Central memory CD8-positive, alpha-beta T cell (primary cell): Measurements from ENCODE around the gene CCDC184.
"Not testable (repeated sequence)": the region's sequence is repeated elsewhere in the genome, so short reads cannot be mapped to it uniquely, and the experiment has no call there.

ENCODE experiments used
- ATAC-seq: fragments of 150-1000 bp; cut with Tn5 transposase; replicated peaks from 2 replicates; pipeline ENCODE4 v1.10.0; 2022; ENCODE audit warnings: mild to moderate bottlenecking, moderate FRiP score, moderate number of reproducible peaks; ENCODE audit not compliant: poor library complexity, severe bottlenecking; ENCODE audit errors: extremely low read depth
- DNase-seq, 2 donors: peaks; one replicate each; pipeline ENCODE4 v3.0.0; 2021; ENCODE audit warnings: low spot score in 2 of 2
- H3K27ac Mint-ChIP-seq: one replicate; pipeline ENCODE4 v1.8.0; 2022; ENCODE audit warnings: low read depth, mild to moderate bottlenecking, moderate library complexity, mixed read lengths
- H3K27me3 Mint-ChIP-seq: one replicate; pipeline ENCODE4 v1.8.0; 2022; ENCODE audit warnings: mixed read lengths
- H3K36me3 Mint-ChIP-seq: one replicate; pipeline ENCODE4 v1.8.0; 2022; ENCODE audit warnings: mild to moderate bottlenecking, moderate library complexity, mixed read lengths; ENCODE audit not compliant: insufficient read depth
- H3K4me1 Mint-ChIP-seq: one replicate; pipeline ENCODE4 v1.8.0; 2022; ENCODE audit warnings: mixed read lengths
- H3K4me3 Mint-ChIP-seq: one replicate; pipeline ENCODE4 v1.8.0; 2022; ENCODE audit warnings: mild to moderate bottlenecking, moderate library complexity, mixed read lengths
- H3K9me3 Mint-ChIP-seq: one replicate; pipeline ENCODE4 v1.8.0; 2022; ENCODE audit warnings: mixed read lengths

Gene CCDC184

DNA sequence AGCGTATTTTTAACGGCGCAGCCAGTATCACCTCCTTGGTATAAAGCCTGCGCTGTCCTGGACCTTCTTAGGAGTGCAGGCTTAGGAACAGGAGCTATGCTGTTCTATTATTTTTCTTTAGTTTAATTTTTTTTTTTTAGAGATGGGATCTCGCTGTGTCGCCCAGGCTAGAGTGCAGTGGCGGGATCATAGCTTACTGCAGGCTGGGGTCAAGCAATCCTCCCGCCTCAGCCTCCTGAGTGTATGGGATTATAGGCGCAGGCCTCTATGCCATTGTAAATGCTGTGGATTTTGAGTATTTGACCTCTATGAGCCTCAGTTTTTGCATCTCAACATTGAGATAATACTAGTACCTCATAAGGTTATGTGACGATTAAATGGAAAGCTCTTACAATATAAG, 15.5 kb downstream of the CCDC184 start:
- H3K27ac Mint-ChIP-seq, result peak overlapping the region; percentile 99
- H3K36me3 Mint-ChIP-seq, result peaks cover 9% of the 10 kb centered on the region
- H3K9me3 Mint-ChIP-seq, result peaks cover 23% of the 10 kb centered on the region
- H3K27me3 Mint-ChIP-seq, result peaks cover 12% of the 10 kb centered on the region
- H3K4me3 Mint-ChIP-seq, result peak overlapping the region; percentile 83
- ATAC-seq, result no peak
- H3K4me1 Mint-ChIP-seq, result peaks cover 48% of the 10 kb centered on the region
- DNase-seq, result no peak

DNA sequence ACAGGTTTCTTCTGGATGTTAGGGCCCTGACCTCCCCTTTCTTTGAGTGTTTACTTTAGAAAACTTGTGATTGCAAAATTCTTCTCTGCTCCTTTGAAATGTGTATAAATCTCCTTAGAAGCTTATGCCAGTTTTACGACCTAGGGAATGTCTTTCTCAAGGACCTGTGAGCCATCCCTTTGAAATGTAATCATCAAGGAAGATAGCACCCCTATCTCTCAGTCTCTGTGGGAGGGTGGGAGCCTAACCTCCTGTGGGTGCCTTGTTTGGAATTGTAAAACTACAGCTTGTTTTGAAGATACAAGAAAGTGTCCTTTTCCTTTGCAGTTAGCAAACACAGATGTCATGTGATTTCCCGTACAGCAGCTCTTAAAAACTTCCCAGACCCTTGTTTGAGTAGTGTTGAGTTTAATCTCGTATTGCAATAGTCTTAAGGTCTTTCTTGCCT, 16.4 kb downstream of the CCDC184 start:
- H3K4me1 Mint-ChIP-seq, result peaks cover 48% of the 10 kb centered on the region
- ATAC-seq (no peak), DNase-seq (no peak)
- peaks cover 4% of the 10 kb centered on the region for H3K27me3 Mint-ChIP-seq
- H3K4me3 Mint-ChIP-seq, result peak overlapping the region; percentile 83
- peaks cover 23% of the 10 kb centered on the region for H3K9me3 Mint-ChIP-seq
- peak overlapping the region; percentile 99 for H3K27ac Mint-ChIP-seq
- peaks cover 9% of the 10 kb centered on the region for H3K36me3 Mint-ChIP-seq

DNA sequence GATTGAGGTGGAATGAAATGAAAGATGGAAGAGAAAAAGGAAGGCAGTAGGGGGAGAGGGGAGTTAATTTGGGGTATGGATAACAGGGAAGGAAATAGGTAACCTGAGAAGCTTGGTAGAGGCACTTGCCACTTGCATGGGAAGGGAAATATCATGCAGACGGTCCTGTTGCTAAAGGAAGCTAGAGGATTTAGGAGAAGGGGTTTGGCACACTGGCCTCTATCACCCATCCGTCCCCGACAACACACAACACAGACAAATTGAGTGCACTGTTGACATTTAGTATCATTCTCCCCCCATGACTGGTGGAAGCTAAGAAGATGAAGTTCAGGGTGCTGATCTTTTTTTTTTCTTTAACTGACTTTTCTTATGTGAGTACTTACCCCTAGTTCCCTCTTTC, 17.6 kb downstream of the CCDC184 start:
- peak overlapping the region; percentile 6 for H3K4me3 Mint-ChIP-seq
- ATAC-seq (no peak), DNase-seq (no peak)
- no peak overlapping the region for H3K27ac Mint-ChIP-seq
- H3K4me1 Mint-ChIP-seq, result peaks cover 48% of the 10 kb centered on the region
- no peaks in the 10 kb centered on the region for H3K27me3 Mint-ChIP-seq
- peaks cover 23% of the 10 kb centered on the region for H3K9me3 Mint-ChIP-seq
- H3K36me3 Mint-ChIP-seq, result peaks cover 8% of the 10 kb centered on the region

DNA sequence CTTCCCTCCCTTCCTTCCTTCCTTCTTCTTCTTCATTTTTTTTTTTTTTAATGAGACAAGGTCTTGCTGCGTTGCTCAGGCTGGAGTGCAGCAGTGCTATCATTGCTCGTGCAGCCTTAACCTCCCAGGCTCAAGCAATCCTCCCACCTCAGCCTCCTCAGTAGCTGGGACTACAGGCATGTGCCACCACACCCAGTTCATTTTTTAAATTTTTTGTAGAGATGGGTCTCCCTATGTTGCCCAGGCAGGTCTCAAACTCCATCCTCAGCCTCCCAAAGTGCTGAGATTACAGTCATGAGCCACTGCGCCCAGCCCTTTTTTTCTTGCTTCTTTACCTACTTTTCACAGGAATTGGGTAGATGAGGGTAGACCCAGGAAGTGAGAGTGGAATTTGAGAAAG, 18.1 kb downstream of the CCDC184 start:
- peaks cover 48% of the 10 kb centered on the region for H3K4me1 Mint-ChIP-seq
- H3K27ac Mint-ChIP-seq, result no peak overlapping the region
- peaks cover 11% of the 10 kb centered on the region for H3K36me3 Mint-ChIP-seq
- no peak overlapping the region for H3K4me3 Mint-ChIP-seq
- H3K27me3 Mint-ChIP-seq, result no peaks in the 10 kb centered on the region
- no peak for ATAC-seq
- peaks cover 23% of the 10 kb centered on the region for H3K9me3 Mint-ChIP-seq
- no peak for DNase-seq

DNA sequence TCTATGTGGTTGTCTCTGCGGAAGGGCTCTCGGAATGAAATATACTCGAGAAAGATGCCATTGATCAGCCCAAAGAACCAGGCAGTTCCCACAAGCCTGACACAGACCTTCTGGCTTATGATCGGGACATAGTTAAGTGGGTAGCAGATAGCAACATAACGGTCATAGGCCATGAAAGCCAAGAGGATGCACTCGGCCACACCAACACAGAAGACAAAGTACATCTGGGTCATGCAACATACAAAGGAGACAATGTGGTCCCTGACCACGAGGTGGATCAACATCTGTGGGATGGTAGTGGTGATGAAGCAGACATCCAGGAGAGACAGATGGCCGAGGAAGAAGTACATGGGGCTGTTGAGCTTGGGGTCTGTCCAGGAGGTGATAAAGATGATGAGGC, 19.3 kb downstream of the CCDC184 start:
- Mint-ChIP-seq H3K27ac (no peak overlapping the region), H3K36me3 (peaks cover 10% of the 10 kb centered on the region), H3K4me1 (peaks cover 42% of the 10 kb centered on the region), H3K27me3 (no peaks in the 10 kb centered on the region), H3K9me3 (peaks cover 23% of the 10 kb centered on the region), H3K4me3 (no peak overlapping the region)
- no peak for DNase-seq
- ATAC-seq, result no peak

DNA sequence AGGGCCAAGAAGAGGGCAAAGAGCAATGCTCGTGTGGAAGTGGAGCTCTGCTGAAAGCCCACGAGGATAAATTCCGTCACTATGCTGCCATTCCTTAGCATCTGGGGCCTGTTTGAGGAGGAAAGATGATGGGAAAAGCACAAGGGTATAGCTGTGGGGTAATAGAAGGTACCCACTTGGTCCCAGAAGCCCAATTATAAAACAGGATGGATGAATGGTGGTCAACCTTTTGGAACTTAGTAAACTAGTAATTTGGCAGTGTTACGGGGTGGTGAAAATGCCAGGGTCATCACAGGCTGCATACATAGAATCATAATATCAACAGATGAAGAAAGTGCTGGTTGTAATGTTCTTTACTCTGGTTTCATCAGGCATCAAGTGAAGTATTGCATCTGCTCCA, 19.7 kb downstream of the CCDC184 start, which contains the start of gene OR10AD1:
Gene OR10AD1, minus strand, starts transcription at position 101 of the 400 bp plus-strand sequence. Its CDS starts 0 bp downstream, at position 101.
- peaks cover 6% of the 10 kb centered on the region for H3K36me3 Mint-ChIP-seq
- no peak within 1 kb of the TSS for H3K27ac Mint-ChIP-seq
- peaks cover 42% of the 10 kb centered on the region for H3K4me1 Mint-ChIP-seq
- ATAC-seq (no peak), DNase-seq (no peak)
- peaks cover 23% of the 10 kb centered on the region for H3K9me3 Mint-ChIP-seq
- no peaks in the 10 kb centered on the region for H3K27me3 Mint-ChIP-seq
- H3K4me3 Mint-ChIP-seq, result no peak within 1 kb of the TSS

DNA sequence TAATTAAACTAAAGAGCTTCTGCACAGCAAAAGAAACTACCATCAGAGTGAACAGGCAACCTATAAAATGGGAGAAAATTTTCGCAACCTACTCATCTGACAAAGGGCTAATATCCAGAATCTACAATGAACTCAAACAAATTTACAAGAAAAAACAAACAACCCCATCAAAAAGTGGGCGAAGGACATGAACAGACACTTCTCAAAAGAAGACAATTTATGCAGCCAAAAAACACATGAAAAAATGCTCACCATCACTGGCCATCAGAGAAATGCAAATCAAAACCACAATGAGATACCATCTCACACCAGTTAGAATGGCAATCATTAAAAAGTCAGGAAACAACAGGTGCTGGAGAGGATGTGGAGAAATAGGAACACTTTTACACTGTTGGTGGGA, 26.1 kb downstream of the CCDC184 start:
- H3K27me3 Mint-ChIP-seq, result peaks cover 14% of the 10 kb centered on the region
- DNase-seq, H3K36me3 Mint-ChIP-seq, ATAC-seq, H3K27ac Mint-ChIP-seq, H3K9me3 Mint-ChIP-seq, H3K4me3 Mint-ChIP-seq: not testable (repeated sequence)
- H3K4me1 Mint-ChIP-seq, result peaks cover 11% of the 10 kb centered on the region

DNA sequence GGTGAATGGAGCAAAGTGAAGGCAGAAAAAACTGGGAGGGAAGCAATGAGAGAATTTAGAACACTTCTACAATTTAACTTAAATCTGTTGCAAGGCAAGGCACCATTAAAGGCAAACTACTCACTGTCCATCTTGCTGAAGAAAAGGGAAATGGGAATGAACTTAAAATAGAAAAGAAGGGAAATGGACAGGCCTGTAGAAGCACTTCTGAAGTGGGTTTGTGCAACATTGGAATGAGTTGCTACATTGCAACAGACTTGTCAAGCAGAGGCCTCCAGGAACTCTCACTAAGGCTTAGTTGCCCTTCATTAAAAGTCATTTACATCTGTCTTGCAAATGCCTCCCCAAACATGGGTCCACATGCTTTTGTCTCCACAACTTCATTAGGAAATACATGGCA, 33.3 kb downstream of the CCDC184 start:
- no peak for ATAC-seq
- no peak for DNase-seq
- Mint-ChIP-seq H3K36me3 (peaks cover 3% of the 10 kb centered on the region), H3K4me1 (peaks cover 11% of the 10 kb centered on the region), H3K9me3 (no peaks in the 10 kb centered on the region), H3K27me3 (peaks cover 23% of the 10 kb centered on the region), H3K4me3 (no peak overlapping the region), H3K27ac (no peak overlapping the region)

DNA sequence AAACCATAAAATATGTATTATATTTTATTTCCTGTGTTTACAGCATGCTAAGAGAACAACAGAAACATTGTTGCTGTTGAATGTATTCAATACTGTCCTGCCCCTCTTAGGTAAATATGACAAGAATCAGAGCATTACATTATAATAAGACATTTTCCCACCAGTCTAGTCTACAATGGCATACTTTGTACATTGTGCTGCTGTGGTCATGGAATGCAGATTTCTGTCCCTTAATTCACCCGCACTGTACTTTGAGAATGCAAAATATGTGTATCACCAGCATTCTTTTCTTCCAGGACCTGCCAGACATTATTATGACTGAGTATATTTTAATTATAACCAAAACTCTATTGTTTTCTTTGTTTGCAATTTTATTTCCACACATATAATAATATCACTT, 36.2 kb downstream of the CCDC184 start:
- H3K27ac Mint-ChIP-seq, result no peak overlapping the region
- DNase-seq (no peak), ATAC-seq (no peak)
- H3K9me3 Mint-ChIP-seq, result no peaks in the 10 kb centered on the region
- H3K27me3 Mint-ChIP-seq, result peaks cover 37% of the 10 kb centered on the region
- H3K4me1 Mint-ChIP-seq, result no peaks in the 10 kb centered on the region
- no peak overlapping the region for H3K4me3 Mint-ChIP-seq
- no peaks in the 10 kb centered on the region for H3K36me3 Mint-ChIP-seq

DNA sequence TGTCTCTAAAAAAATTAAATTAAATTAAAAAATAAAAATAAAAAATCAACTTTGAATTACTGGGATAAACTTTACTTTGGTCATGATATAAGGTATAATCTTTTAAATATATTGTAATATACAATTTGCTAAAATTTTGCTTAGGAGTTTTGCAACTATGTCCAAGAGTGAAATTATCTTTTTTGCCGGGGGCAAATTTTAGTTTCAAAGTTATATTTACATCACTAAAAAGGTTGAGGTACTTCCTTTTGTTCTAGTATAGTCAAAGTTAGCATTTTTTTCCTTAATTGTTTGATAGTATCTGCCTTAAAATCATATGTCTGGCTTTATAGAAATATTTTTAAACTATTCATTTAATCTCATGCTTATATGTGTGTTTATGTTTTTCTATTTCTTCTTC, 37.3 kb downstream of the CCDC184 start:
- ATAC-seq (no peak), DNase-seq (no peak)
- Mint-ChIP-seq H3K27me3 (peaks cover 47% of the 10 kb centered on the region), H3K4me3 (no peak overlapping the region), H3K4me1 (no peaks in the 10 kb centered on the region), H3K27ac (no peak overlapping the region), H3K36me3 (no peaks in the 10 kb centered on the region), H3K9me3 (no peaks in the 10 kb centered on the region)

DNA sequence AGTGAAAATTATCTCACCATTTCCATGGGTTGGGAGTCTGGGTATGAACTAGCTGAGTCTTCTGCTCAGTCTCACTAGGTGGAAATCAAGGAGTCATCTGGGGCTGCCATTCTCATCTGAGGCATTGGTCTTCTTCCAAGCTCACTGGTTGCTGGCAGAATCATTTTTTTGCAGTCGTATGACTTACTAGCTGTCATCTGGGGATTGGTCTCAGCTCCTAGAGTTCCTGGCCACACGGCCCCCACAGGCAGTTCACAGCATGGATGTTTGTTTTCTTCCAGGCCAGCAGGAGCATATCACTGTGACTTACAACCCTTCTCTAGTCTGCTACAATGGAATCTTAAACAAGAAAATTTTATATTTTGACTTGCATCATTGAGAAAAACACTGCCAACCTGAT, 38.2 kb downstream of the CCDC184 start:
- Mint-ChIP-seq H3K27me3 (peaks cover 56% of the 10 kb centered on the region), H3K27ac (no peak overlapping the region), H3K4me3 (no peak overlapping the region), H3K9me3 (no peaks in the 10 kb centered on the region), H3K36me3 (no peaks in the 10 kb centered on the region), H3K4me1 (no peaks in the 10 kb centered on the region)
- ATAC-seq (no peak), DNase-seq (no peak)

DNA sequence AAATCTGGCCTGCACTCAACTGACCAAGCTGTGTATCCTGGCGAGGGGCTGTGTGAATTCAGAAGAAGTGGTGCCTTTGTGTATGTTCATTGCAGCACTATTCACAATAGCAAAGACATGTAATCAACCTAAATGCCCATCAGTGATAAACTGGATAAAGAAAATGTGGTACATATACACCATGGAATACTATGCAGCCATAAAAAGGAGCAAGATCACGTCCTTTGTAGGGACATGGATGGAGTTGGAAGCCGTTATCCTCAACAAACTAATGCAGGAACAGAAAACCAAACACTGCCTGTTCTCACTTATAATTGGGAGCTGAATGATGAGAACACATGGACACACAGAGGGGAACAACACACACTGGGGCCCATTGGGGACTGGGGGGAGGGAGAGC, 41.1 kb downstream of the CCDC184 start:
- DNase-seq, H3K9me3 Mint-ChIP-seq, ATAC-seq, H3K27ac Mint-ChIP-seq, H3K4me1 Mint-ChIP-seq, H3K36me3 Mint-ChIP-seq, H3K4me3 Mint-ChIP-seq: not testable (repeated sequence)
- H3K27me3 Mint-ChIP-seq, result peaks cover 75% of the 10 kb centered on the region

DNA sequence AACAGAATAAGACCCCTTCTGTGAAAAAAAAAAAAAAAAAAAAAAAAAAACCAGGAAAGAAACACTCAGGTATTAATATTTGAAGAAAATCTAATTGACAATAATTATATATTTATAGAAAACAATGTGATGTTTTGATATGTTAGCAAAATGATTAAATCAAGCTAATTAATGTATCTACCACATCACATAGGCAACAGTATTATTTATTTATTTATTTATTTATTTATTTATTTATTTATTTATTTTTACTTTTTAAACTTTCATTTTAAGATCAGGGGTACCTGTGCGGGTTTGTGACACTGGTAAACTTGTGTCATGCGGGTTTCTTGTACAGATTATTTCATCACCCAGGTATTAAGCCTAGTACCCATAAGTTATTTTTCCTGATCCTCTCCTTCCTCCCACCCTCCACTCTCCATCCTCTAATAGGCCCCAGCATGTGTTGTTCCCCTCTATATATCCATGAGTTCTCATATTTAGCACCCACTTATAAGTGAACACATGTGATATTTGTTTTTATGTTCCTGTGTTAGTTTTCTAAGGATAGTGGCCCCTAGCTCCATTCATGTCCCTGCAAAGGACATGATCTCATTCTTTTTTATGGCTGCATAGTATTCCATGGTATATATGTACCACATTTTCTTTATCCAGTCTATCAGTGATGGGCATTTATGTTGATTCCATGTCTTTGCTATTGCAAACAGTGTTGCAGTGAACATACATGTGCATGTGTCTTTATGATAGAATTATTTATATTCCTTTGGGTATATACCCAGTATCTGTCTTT, 47.9 kb downstream of the CCDC184 start:
- H3K9me3 Mint-ChIP-seq, H3K4me1 Mint-ChIP-seq, DNase-seq, H3K27ac Mint-ChIP-seq, ATAC-seq, H3K4me3 Mint-ChIP-seq, H3K36me3 Mint-ChIP-seq: not testable (repeated sequence)
- peaks cover 47% of the 10 kb centered on the region for H3K27me3 Mint-ChIP-seq
